HCT116 (cell line): Measurements from ENCODE around the gene TAF8. TPM values are rescaled to one million over a fixed set of nuclear protein-coding genes. Genes with fewer than 3 reads are reported as not detected.

ENCODE experiments used
- ATAC-seq: fragments of 200-7000 bp; cut with Tn5 transposase; 2 replicates; pipeline ENCODE4 v1.9.1; 2020; ENCODE audit warnings: mild to moderate bottlenecking, moderate library complexity
- BruUV-seq: library from RNA; stranded (reverse); fragments of 400-500 nt; replicated peaks from 2 replicates; lab custom pipeline; 2021; lab: Mats Ljungman, UMichigan
- CTCF ChIA-PET: fragments of 300-600 bp; sonication (Branson Sonifier 250); formaldehyde crosslinking; loops from one replicate; lab custom pipeline; 2021; ENCODE audit warnings: antibody characterized with exemption; lab: Charles Lee
- POLR2A ChIA-PET: fragments of 300-600, 350-600 bp; sonication (Branson Sonifier 250); formaldehyde crosslinking; loops from one replicate; lab custom pipeline; 2021; ENCODE audit warnings: antibody characterized with exemption; lab: Charles Lee
- RAD21 ChIA-PET, 2 experiments: fragments of 300-600 bp; sonication (Branson Sonifier 250); formaldehyde crosslinking; loops; one replicate each; lab custom pipeline; 2023; ENCODE audit warnings: low total read pairs in 2 of 2; ENCODE audit not compliant: uncharacterized antibody in 2 of 2, unreplicated experiment in 2 of 2, low non-redundant PET in 1 of 2; lab: Charles Lee
- DNase-seq: peaks from one replicate; pipeline ENCODE4 v3.0.0-alpha.2; 2010; ENCODE audit warnings: low read depth, low spot score
- H2AFZ ChIP-seq: fragments of 200-600 bp; shearing (Covaris generic), sonication (generic); 2 replicates; pipeline ENCODE4 v1.6.1; 2017; ENCODE audit warnings: low read depth, mixed run types, mixed read lengths, antibody characterized with exemption, low read length; ENCODE audit not compliant: poor library complexity, severe bottlenecking
- H3K27ac ChIP-seq: 2 replicates; pipeline ENCODE4 v1.5.1; 2012; ENCODE audit warnings: low read depth, low read length
- H3K27me3 ChIP-seq: fragments of 200-600 bp; sonication (generic); 2 replicates; pipeline ENCODE4 v1.6.1; 2016; ENCODE audit warnings: mixed run types, low read length, mixed read lengths; ENCODE audit not compliant: insufficient read depth
- H3K36me3 ChIP-seq, 2 experiments: fragments of 200-500 bp in 1 of 2; fragments of 200-600 bp in 1 of 2; sonication (Bioruptor generic) in 1 of 2; sonication (generic) in 1 of 2; 2 replicates each; pipeline versions ENCODE4 v1.5.1 to v1.6.1; 2014 to 2016; ENCODE audit warnings: low read length in 2 of 2, inconsistent platforms in 1 of 2, mixed read lengths in 1 of 2, mixed run types in 1 of 2; ENCODE audit not compliant: insufficient read depth in 2 of 2, control insufficient read depth in 1 of 2
- H3K4me1 ChIP-seq, 2 experiments: fragments of 200-600 bp in 1 of 2; sonication (generic) in 1 of 2; 2 replicates each; pipeline versions ENCODE4 v1.5.1 to v1.6.1; 2012 to 2017; ENCODE audit warnings: low read length in 2 of 2, inconsistent platforms in 1 of 2, mild to moderate bottlenecking in 1 of 2, mixed read lengths in 1 of 2, mixed run types in 1 of 2, moderate library complexity in 1 of 2; ENCODE audit not compliant: insufficient read depth in 2 of 2, control insufficient read depth in 1 of 2
- H3K4me2 ChIP-seq: fragments of 200-600 bp; sonication (generic); 2 replicates; pipeline ENCODE4 v1.6.1; 2017; ENCODE audit warnings: mixed run types, low read length, mixed read lengths
- H3K4me3 ChIP-seq, 2 experiments: fragments of 200-600 bp in 1 of 2; sonication (generic) in 1 of 2; replicated peaks in 1 of 2; 2 replicates each; pipeline ENCODE4 v1.5.1; 2011 to 2016; ENCODE audit warnings: low read length in 2 of 2, control low read depth in 1 of 2, low read depth in 1 of 2, mild to moderate bottlenecking in 1 of 2, mixed read lengths in 1 of 2, mixed run types in 1 of 2
- H3K79me2 ChIP-seq: fragments of 200-600 bp; sonication (generic); 2 replicates; pipeline ENCODE4 v1.6.1; 2017; ENCODE audit warnings: mild to moderate bottlenecking, mixed run types, low read length, moderate library complexity, mixed read lengths; ENCODE audit not compliant: insufficient read depth
- H3K9ac ChIP-seq: fragments of 200-600 bp; sonication (generic); 2 replicates; pipeline ENCODE4 v1.6.1; 2016; ENCODE audit warnings: low read length, mixed read lengths
- H3K9me2 ChIP-seq: fragments of 200-600 bp; sonication (generic), shearing (Covaris generic); 2 replicates; pipeline ENCODE4 v1.6.1; 2017; ENCODE audit warnings: mixed run types, mild to moderate bottlenecking, moderate library complexity; ENCODE audit not compliant: insufficient read depth
- H3K9me3 ChIP-seq, 2 experiments: fragments of 200-500 bp in 1 of 2; fragments of 200-600 bp in 1 of 2; sonication (Bioruptor generic) in 1 of 2; sonication (generic) in 1 of 2; 2 replicates each; pipeline ENCODE4 v1.6.1; 2014 to 2017; ENCODE audit warnings: low read length in 2 of 2, mixed read lengths in 2 of 2, inconsistent platforms in 1 of 2, low read depth in 1 of 2, mild to moderate bottlenecking in 1 of 2, mixed run types in 1 of 2, moderate library complexity in 1 of 2; ENCODE audit not compliant: control insufficient read depth in 1 of 2, insufficient read depth in 1 of 2
- H4K20me1 ChIP-seq: fragments of 200-600 bp; sonication (generic), shearing (Covaris generic); 2 replicates; pipeline ENCODE4 v1.6.1; 2017; ENCODE audit warnings: mixed run types, mild to moderate bottlenecking, moderate library complexity; ENCODE audit not compliant: insufficient read depth
- CEBPB ChIP-seq: IDR thresholded peaks from 2 replicates; pipeline ENCODE4 v1.6.1; 2012; ENCODE audit warnings: low read depth
- CTCF ChIP-seq, 3 experiments: fragments of 200-600 bp in 1 of 3; sonication (generic) in 1 of 3; IDR thresholded peaks in 2 of 3; conservative IDR thresholded peaks in 1 of 3; 2 replicates each; pipeline ENCODE4 v1.5.1; 2012 to 2017; ENCODE audit warnings: low read depth in 2 of 3, low read length in 2 of 3, antibody characterized with exemption in 1 of 3, borderline replicate concordance in 1 of 3, control low read depth in 1 of 3, mild to moderate bottlenecking in 1 of 3, mixed read lengths in 1 of 3, mixed run types in 1 of 3, moderate library complexity in 1 of 3; ENCODE audit not compliant: insufficient read depth in 1 of 3
- EZH2 ChIP-seq: fragments of 200-600 bp; sonication (generic); IDR thresholded peaks from 2 replicates; pipeline ENCODE4 v1.6.1; 2017; ENCODE audit warnings: antibody characterized with exemption, mixed run types
- JUND ChIP-seq: IDR thresholded peaks from 2 replicates; pipeline ENCODE4 v1.6.1; 2012
- POLR2A ChIP-seq: IDR thresholded peaks from 2 replicates; pipeline ENCODE4 v1.7.0; 2011; ENCODE audit warnings: borderline replicate concordance; ENCODE audit not compliant: insufficient read depth, insufficient read length; ENCODE audit errors: extremely low read depth
- SIN3A ChIP-seq: IDR thresholded peaks from 2 replicates; pipeline ENCODE4 v1.6.1; 2012; ENCODE audit warnings: low read depth
- SP1 ChIP-seq: IDR thresholded peaks from 2 replicates; pipeline ENCODE4 v1.6.1; 2012; ENCODE audit warnings: low read depth
- ZNF274 ChIP-seq: fragments of 200-500 bp; sonication (Bioruptor generic); IDR thresholded peaks from 2 replicates; pipeline ENCODE4 v1.6.1; 2014; ENCODE audit warnings: mild to moderate bottlenecking, low read depth, low read length, inconsistent platforms
- intact Hi-C: fragments of 100-400 bp; cut with micrococcal nuclease; formaldehyde crosslinking; loops from 2 replicates; pipeline ENCODE4 v1.10.0; 2022
- total RNA-seq: library from RNA; stranded (reverse); gene quantifications from one replicate; pipeline ENCODE4 v1.2.1, GENCODE V29; 2021; ENCODE audit not compliant: unreplicated experiment

The TAF8 gene
- total RNA-seq, 1 experiment from 2014 or later = 29.5 TPM

DNA sequence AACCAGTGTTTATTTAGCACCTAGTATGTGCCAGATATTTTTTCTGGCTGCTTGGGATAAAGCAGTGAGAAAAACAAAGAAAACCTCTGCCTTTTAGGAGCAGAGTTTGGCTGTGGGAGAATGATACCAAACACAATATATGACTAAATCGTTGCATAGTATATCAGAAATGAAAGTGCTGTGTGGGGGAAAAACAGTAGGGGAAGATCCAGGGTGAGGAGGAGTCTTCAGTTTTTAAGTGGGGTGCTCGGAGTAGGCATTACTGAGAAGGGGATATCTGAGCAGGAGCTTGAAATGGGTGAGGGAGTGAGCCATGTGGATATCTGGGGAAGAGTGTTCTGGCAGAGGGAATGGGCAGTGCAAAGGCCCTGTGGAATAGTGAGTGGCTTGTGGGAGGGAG lies 23.0 kb downstream of the TAF8 start:
- CTCF ChIA-PET = interaction anchor here (0.9 kb wide), 1 partner anchor 475 kb away, joined by 3 read pairs; no protein-coding TSS in a partner anchor
- Histone ChIP-seq H3K4me3 (no peak overlapping the region), H3K79me2 (no peaks in the 10 kb centered on the region), H2AFZ (no peak overlapping the region), H3K4me1 (no peaks in the 10 kb centered on the region), H3K9me2 (no peaks in the 10 kb centered on the region), H3K9me3 (no peaks in the 10 kb centered on the region), H3K9ac (no peak overlapping the region), H3K27ac (no peak overlapping the region), H3K27me3 (no peaks in the 10 kb centered on the region), H3K36me3 (peaks cover 9 to 16% of the 10 kb centered on the region in 2 experiments; a peak in 3 of 4 replicates), H4K20me1 (no peaks in the 10 kb centered on the region), H3K4me2 (no peak overlapping the region)
- ATAC-seq = no peak
- TF ChIP-seq ZNF274 (no peak), CEBPB (no peak), EZH2 (no peak), JUND (no peak), SIN3A (no peak), SP1 (no peak), CTCF (IDR thresholded peaks at IDR 0.05 in 2 of 3, conservative IDR thresholded peaks at IDR 0.05 in 1 of 3; ENCODE audit: borderline replicate concordance in 1 of 3, insufficient read depth in 1 of 3, low read depth in 2 of 3, low read length in 2 of 3) (no peak), POLR2A (no peak)
- POLR2A ChIA-PET = no interaction called here
- DNase-seq = no peak
- no TSS peak for BruUV-seq
- intact Hi-C loops = loop anchor here (10.0 kb wide), 1 partner anchor 652 kb away; the partner anchor contains the start of gene PRPH2
- RAD21 ChIA-PET = interaction anchor here in 1 of 2 experiments (1.2 kb wide), 1 partner anchor 141 kb away, joined by 3 read pairs; no protein-coding TSS in a partner anchor
